Stimulated activated naive B cell treated with anti-CD40 and anti-IgM and Interleukin-4, amounts not matched to agents 10 μg/mL and 1 μg/mL and 100 μg/mL, for 72 hours (primary cell): ENCODE results near the gene RAD51B.
A peak's percentile ranks its signal among the peaks of the same experiment; 100 is the strongest.

Source experiments
- ATAC-seq, 2 donors: fragments of 150-1000 bp; cut with Tn5 transposase; replicated peaks; 2 replicates each; pipeline ENCODE4 v1.10.0; 2021; ENCODE audit warnings: moderate library complexity in 1 of 2
- DNase-seq: peaks from one replicate; pipeline ENCODE4 v3.0.0; 2021
- H3K27ac Mint-ChIP-seq: one replicate; pipeline ENCODE4 v1.8.0; 2022; ENCODE audit warnings: mild to moderate bottlenecking, mixed read lengths
- H3K27me3 Mint-ChIP-seq, 2 donors: one replicate each; pipeline ENCODE4 v1.8.0; 2022; ENCODE audit warnings: mixed read lengths in 2 of 2
- H3K36me3 Mint-ChIP-seq, 2 donors: one replicate each; pipeline ENCODE4 v1.8.0; 2022; ENCODE audit warnings: mixed read lengths in 2 of 2, mild to moderate bottlenecking in 1 of 2
- H3K4me1 Mint-ChIP-seq, 2 donors: one replicate each; pipeline ENCODE4 v1.8.0; 2022; ENCODE audit warnings: mixed read lengths in 2 of 2, mild to moderate bottlenecking in 1 of 2
- H3K4me3 Mint-ChIP-seq, 2 donors: one replicate each; pipeline ENCODE4 v1.8.0; 2022; ENCODE audit warnings: mild to moderate bottlenecking in 2 of 2, mixed read lengths in 2 of 2, moderate library complexity in 1 of 2
- H3K9me3 Mint-ChIP-seq, 2 donors: one replicate each; pipeline ENCODE4 v1.8.0; 2022; ENCODE audit warnings: mixed read lengths in 2 of 2, mild to moderate bottlenecking in 1 of 2

RAD51B gene

GRCh38 chr14:68373124-68373646 lies 553.6 kb downstream of the RAD51B start:
- peaks cover 17 to 18% of the 10 kb centered on the region in 2 donors for H3K36me3 Mint-ChIP-seq
- H3K27ac Mint-ChIP-seq, result peak overlapping the region; percentile 84
- peaks cover 0 to 5% of the 10 kb centered on the region in 2 donors for H3K9me3 Mint-ChIP-seq
- H3K27me3 Mint-ChIP-seq, result no peaks in the 10 kb centered on the region
- H3K4me1 Mint-ChIP-seq, result peaks cover 57 to 96% of the 10 kb centered on the region in 2 donors
- DNase-seq (no peak), ATAC-seq (no peak)
- H3K4me3 Mint-ChIP-seq, result peak overlapping the region in 1 of 2 donors; percentile 4

GRCh38 chr14:68373847-68374444 lies 554.4 kb downstream of the RAD51B start:
- ATAC-seq (peak; percentile 68 to 73), DNase-seq (no peak)
- Mint-ChIP-seq H3K27me3 (no peaks in the 10 kb centered on the region), H3K36me3 (peaks cover 17 to 18% of the 10 kb centered on the region in 2 donors), H3K27ac (peak overlapping the region; percentile 84), H3K9me3 (peaks cover 0 to 5% of the 10 kb centered on the region in 2 donors), H3K4me3 (peak overlapping the region; percentile 19 to 56), H3K4me1 (peaks cover 52 to 94% of the 10 kb centered on the region in 2 donors)

GRCh38 chr14:68374682-68375081 lies 555.1 kb downstream of the RAD51B start:
- Mint-ChIP-seq H3K9me3 (peaks cover 0 to 5% of the 10 kb centered on the region in 2 donors), H3K36me3 (peaks cover 17 to 20% of the 10 kb centered on the region in 2 donors), H3K4me3 (no peak overlapping the region), H3K4me1 (peaks cover 54 to 93% of the 10 kb centered on the region in 2 donors), H3K27me3 (no peaks in the 10 kb centered on the region), H3K27ac (peak overlapping the region; percentile 65)
- DNase-seq, result no peak
- ATAC-seq, result no peak

DNA sequence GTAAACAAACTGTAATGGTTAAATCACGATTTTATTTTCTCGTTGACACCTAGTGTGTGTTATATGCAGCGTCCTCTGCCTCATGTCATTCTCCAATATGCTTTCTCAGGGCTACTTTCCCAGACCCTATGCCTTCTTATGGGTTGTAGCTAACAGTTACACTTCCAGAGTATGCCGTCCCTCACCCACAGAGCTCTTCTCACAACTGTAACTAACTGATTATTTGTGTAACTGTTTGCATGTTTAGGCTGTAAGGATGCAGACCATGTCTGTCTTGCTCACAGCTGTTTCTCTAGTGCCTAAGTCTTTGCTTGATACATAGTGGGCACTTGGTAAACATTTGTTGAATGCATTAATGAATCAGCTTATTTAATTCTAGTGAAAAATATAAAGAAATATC lies 555.8 kb downstream of the RAD51B start:
- ATAC-seq, result no peak
- Mint-ChIP-seq H3K4me1 (peaks cover 53 to 93% of the 10 kb centered on the region in 2 donors), H3K27ac (peak overlapping the region; percentile 34), H3K36me3 (peaks cover 18% of the 10 kb centered on the region in 2 donors), H3K4me3 (no peak overlapping the region), H3K27me3 (no peaks in the 10 kb centered on the region), H3K9me3 (peaks cover 0 to 5% of the 10 kb centered on the region in 2 donors)
- DNase-seq, result no peak

DNA sequence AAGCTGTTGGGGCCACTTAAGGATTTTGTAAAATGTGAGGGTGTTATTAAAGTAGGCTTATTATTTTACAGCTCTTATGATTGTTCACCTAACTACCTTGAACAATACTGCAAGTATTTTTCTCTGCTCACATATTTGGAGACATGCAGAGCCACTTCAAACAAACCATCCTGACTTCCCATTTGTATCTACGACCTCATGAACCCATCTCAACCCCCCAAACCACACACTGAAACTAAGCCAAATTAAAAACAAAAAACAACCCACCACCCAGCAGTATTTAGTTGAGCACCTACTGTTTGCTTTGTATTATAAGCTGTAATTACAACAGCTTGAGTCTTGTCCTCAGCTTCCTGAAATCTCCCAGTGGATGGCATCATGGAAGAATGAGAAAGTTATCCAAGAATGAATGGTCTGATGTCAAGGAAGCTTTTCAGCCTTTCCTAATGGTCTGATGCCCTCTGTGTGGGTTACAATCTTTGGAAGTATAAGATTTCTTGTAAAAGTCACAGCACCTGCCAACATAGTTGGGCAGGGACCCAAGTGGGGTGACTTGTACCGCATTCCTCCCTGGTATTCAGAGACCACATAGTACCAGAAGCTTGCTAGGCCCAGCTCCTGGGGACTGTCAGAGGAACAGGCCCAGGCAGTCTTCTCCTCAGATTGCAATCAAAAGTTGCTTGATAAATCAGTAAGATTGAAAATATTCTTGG lies 556.6 kb downstream of the RAD51B start:
- no peaks in the 10 kb centered on the region for H3K27me3 Mint-ChIP-seq
- DNase-seq (no peak), ATAC-seq (no peak)
- no peak overlapping the region for H3K4me3 Mint-ChIP-seq
- H3K27ac Mint-ChIP-seq, result peak overlapping the region; percentile 76
- peaks cover 13 to 15% of the 10 kb centered on the region in 2 donors for H3K36me3 Mint-ChIP-seq
- H3K9me3 Mint-ChIP-seq, result peaks cover 0 to 5% of the 10 kb centered on the region in 2 donors
- H3K4me1 Mint-ChIP-seq, result peaks cover 51 to 94% of the 10 kb centered on the region in 2 donors

GRCh38 chr14:68377006-68377405 lies 557.4 kb downstream of the RAD51B start:
- H3K9me3 Mint-ChIP-seq, result peaks cover 0 to 6% of the 10 kb centered on the region in 2 donors
- H3K36me3 Mint-ChIP-seq, result peaks cover 5 to 15% of the 10 kb centered on the region in 2 donors
- no peaks in the 10 kb centered on the region for H3K27me3 Mint-ChIP-seq
- H3K4me3 Mint-ChIP-seq, result peak overlapping the region; percentile 6 to 59
- peak overlapping the region; percentile 82 for H3K27ac Mint-ChIP-seq
- DNase-seq, result no peak
- no peak for ATAC-seq
- H3K4me1 Mint-ChIP-seq, result peaks cover 46 to 87% of the 10 kb centered on the region in 2 donors

GRCh38 chr14:68377459-68377858 lies 557.9 kb downstream of the RAD51B start:
- peaks cover 0 to 5% of the 10 kb centered on the region in 2 donors for H3K9me3 Mint-ChIP-seq
- ATAC-seq (peak; percentile 28 to 44), DNase-seq (no peak)
- no peaks in the 10 kb centered on the region for H3K27me3 Mint-ChIP-seq
- H3K27ac Mint-ChIP-seq, result peak overlapping the region; percentile 82
- H3K36me3 Mint-ChIP-seq, result peaks cover 2 to 11% of the 10 kb centered on the region in 2 donors
- peak overlapping the region; percentile 6 to 59 for H3K4me3 Mint-ChIP-seq
- H3K4me1 Mint-ChIP-seq, result peaks cover 43 to 82% of the 10 kb centered on the region in 2 donors

DNA sequence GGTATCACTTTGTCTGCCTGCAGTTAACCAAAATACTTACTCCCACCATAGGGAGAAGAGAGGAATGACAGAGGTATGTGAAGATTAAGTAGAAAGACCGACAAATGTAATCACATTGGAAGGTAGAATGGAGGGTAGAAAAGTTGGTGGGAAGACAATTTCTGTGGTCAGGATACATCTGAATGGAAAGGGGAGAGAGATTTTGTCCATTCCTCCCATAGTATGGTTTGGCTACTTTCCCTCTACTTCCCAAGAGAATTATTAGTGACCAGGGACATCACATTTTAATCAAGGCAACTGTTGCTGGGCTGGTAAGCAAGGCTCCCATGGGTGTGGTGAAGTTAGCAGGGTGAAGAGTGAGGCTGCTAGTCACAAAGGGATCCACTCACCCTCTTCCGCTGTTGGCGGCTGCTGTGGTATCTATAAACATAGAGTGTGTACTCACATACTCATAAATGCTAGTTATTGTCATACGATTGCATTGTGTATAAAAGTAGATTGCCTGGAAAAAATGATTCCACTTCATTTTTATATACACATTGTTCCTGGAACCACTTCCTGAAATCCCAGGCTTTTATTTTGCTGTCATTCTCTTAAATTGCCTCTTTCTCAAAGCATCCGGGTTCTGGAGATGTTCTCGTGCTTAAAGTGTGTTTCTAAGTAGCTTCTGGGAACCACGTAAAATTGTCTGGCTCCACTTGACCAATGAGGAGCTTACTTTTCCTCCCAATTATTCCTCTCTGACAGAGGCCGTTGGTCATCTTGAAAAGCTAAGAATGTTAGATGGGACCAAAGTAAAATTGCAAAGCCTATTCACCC lies 560.1 kb downstream of the RAD51B start:
- peaks cover 43 to 77% of the 10 kb centered on the region in 2 donors for H3K4me1 Mint-ChIP-seq
- H3K4me3 Mint-ChIP-seq, result no peak overlapping the region
- H3K36me3 Mint-ChIP-seq, result peaks cover 2 to 8% of the 10 kb centered on the region in 2 donors
- no peak for DNase-seq
- H3K27me3 Mint-ChIP-seq, result no peaks in the 10 kb centered on the region
- H3K27ac Mint-ChIP-seq, result peak overlapping the region; percentile 72
- no peak for ATAC-seq
- peaks cover 0 to 3% of the 10 kb centered on the region in 2 donors for H3K9me3 Mint-ChIP-seq

DNA sequence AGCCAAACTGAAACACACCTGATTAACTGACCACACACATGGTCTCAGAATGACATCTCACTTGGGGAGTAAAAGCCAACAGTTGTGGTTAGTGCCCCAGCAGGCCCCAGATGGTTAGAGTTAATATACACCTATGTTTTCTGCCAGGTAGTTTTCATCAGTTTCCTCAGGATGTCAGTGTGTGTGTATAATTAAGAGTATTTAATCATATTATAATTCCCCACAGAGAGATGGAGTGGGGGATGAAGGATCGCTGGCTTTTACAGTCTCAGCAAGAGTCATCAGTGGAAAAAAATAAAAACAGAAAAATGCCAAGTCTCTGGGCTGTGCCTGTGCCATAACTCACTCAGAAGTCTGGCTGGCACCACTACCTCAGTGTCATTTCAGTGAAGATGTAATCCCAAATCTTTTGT lies 560.8 kb downstream of the RAD51B start:
- peak; percentile 68 to 75 for ATAC-seq
- Mint-ChIP-seq H3K9me3 (peaks cover 0 to 3% of the 10 kb centered on the region in 2 donors), H3K36me3 (peaks cover 2 to 8% of the 10 kb centered on the region in 2 donors), H3K4me1 (peaks cover 42 to 77% of the 10 kb centered on the region in 2 donors), H3K27ac (peak overlapping the region; percentile 37), H3K4me3 (no peak overlapping the region), H3K27me3 (no peaks in the 10 kb centered on the region)
- DNase-seq, result no peak

- Mint-ChIP-seq H3K9me3 (peaks cover 0 to 1% of the 10 kb centered on the region in 2 donors), H3K27me3 (no peaks in the 10 kb centered on the region), H3K4me1 (peaks cover 36 to 59% of the 10 kb centered on the region in 2 donors), H3K27ac (no peak overlapping the region), H3K36me3 (peaks cover 1 to 15% of the 10 kb centered on the region in 2 donors), H3K4me3 (no peak overlapping the region)
- DNase-seq (no peak), ATAC-seq (no peak)
Measured at GRCh38 chr14:68384335-68384734, 564.8 kb downstream of the RAD51B start.

- peaks cover 0 to 14% of the 10 kb centered on the region in 2 donors for H3K36me3 Mint-ChIP-seq
Measured at GRCh38 chr14:68384881-68385280, 565.3 kb downstream of the RAD51B start.

DNA sequence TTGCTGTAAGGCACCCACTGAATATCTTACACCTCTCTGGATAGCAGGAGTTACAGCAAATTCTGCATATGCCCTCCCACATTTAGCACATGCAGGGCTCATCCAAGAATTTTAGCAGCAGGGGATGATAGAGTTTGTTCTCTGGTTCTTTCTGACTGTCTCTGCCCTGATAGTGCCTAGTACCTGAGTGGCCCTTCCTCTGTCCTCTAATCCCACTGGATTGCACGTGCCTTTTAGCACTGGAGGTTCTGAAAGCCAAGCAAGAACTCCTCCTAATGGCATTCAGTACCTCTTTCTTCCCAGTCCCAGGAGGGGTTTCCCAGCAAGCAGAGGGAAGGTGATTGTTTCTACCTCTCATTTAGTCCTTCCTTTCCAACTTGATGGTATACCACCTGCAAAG lies 566.9 kb downstream of the RAD51B start:
- Mint-ChIP-seq H3K27ac (peak overlapping the region; percentile 47), H3K36me3 (peaks cover 0 to 15% of the 10 kb centered on the region in 2 donors), H3K27me3 (no peaks in the 10 kb centered on the region), H3K4me3 (no peak overlapping the region), H3K4me1 (peaks cover 38 to 43% of the 10 kb centered on the region in 2 donors), H3K9me3 (peaks cover 3 to 4% of the 10 kb centered on the region in 2 donors)
- ATAC-seq (no peak), DNase-seq (no peak)

More at GRCh38 chr14:68384881-68385280, 565.3 kb downstream of the RAD51B start:
- Mint-ChIP-seq H3K27ac (peak overlapping the region; percentile 42), H3K4me1 (peaks cover 33 to 53% of the 10 kb centered on the region in 2 donors), H3K4me3 (no peak overlapping the region), H3K9me3 (peaks cover 0 to 1% of the 10 kb centered on the region in 2 donors), H3K27me3 (no peaks in the 10 kb centered on the region)
- ATAC-seq (no peak), DNase-seq (no peak)

GRCh38 chr14:68386950-68387779 lies 567.6 kb downstream of the RAD51B start:
- no peak for DNase-seq
- Mint-ChIP-seq H3K27ac (no peak overlapping the region), H3K27me3 (no peaks in the 10 kb centered on the region)

More at GRCh38 chr14:68386950-68387779, 567.6 kb downstream of the RAD51B start:
- Mint-ChIP-seq H3K36me3 (peaks cover 2 to 9% of the 10 kb centered on the region in 2 donors), H3K4me1 (peaks cover 36 to 50% of the 10 kb centered on the region in 2 donors), H3K4me3 (no peak overlapping the region), H3K9me3 (peaks cover 2 to 4% of the 10 kb centered on the region in 2 donors)
- no peak for ATAC-seq
